Spleen (tissue), 7 donors: ENCODE results near the gene TRAFD1.

ENCODE experiments used
- CTCF ChIP-seq, 11 experiments: fragments of 200-600 bp in 7 of 11; fragments of 450-650 bp in 4 of 11; sonication (generic) in 4 of 11; IDR thresholded peaks in 8 of 11; conservative IDR thresholded peaks in 3 of 11; 1 replicate in 7 of 11; 2 replicates in 4 of 11; pipeline versions ENCODE4 v1.4.0 to v1.8.0; 2016 to 2021; ENCODE audit warnings: antibody characterized with exemption in 11 of 11, inconsistent platforms in 4 of 11, mild to moderate bottlenecking in 1 of 11
- POLR2A ChIP-seq, 3 donors: fragments of 450-650 bp; IDR thresholded peaks; one replicate each; pipeline ENCODE4 v1.5.1; 2017; ENCODE audit warnings: antibody characterized with exemption in 3 of 3, mild to moderate bottlenecking in 1 of 3
- POLR2AphosphoS5 ChIP-seq, 3 donors: sonication (generic); formaldehyde crosslinking; IDR thresholded peaks; one replicate each; pipeline ENCODE4 v1.5.1; 2017; ENCODE audit warnings: antibody characterized with exemption in 3 of 3
- donor health status: DM: no; HTN: no; CAD: no; lungs with moderate emphysema.
- donor health status: DM: no; HTN: no; CAD: no.
- donor health status: DM: no; HTN: no; CAD: no.

- TF ChIP-seq CTCF (IDR thresholded peaks at IDR 0.05 in 8 of 11, conservative IDR thresholded peaks at IDR 0.05 in 3 of 11) (no peak), POLR2AphosphoS5 (IDR thresholded peaks at IDR 0.05) (no peak), POLR2A (IDR thresholded peaks at IDR 0.05) (no peak)
These were observed 9.4 kb downstream of the TRAFD1 start for GRCh38 chr12:112134731-112135130.
